Thyroid gland (tissue), 4 donors: ENCODE measurements around the gene SYNC. TPM values are rescaled to one million over a fixed set of nuclear protein-coding genes. Genes with fewer than 3 reads are reported as not detected.
"Not testable (repeated sequence)": the region's sequence is repeated elsewhere in the genome, so short reads cannot be mapped to it uniquely, and the experiment has no call there.

Experiments used
- DNase-seq, 2 donors: peaks; one replicate each; pipeline ENCODE4 v3.0.0-alpha.2; 2019
- H3K27ac ChIP-seq, 3 donors: fragments of 200-600 bp; sonication (generic); 1 replicate in 2 of 3; 2 replicates in 1 of 3; pipeline ENCODE4 v1.5.1; 2016 to 2019; ENCODE audit warnings: mild to moderate bottlenecking in 1 of 3, moderate library complexity in 1 of 3
- H3K27me3 ChIP-seq: fragments of 200-600 bp; sonication (generic); one replicate; pipeline ENCODE4 v1.5.1; 2019
- H3K36me3 ChIP-seq, 2 donors: fragments of 200-600 bp; sonication (generic); one replicate each; pipeline ENCODE4 v1.5.1; 2016 to 2019
- H3K4me1 ChIP-seq, 2 donors: fragments of 200-600 bp; sonication (generic); one replicate each; pipeline ENCODE4 v1.5.1; 2017 to 2019
- H3K4me3 ChIP-seq, 3 donors: fragments of 200-600 bp; sonication (generic); replicated peaks in 1 of 3; 1 replicate in 2 of 3; 2 replicates in 1 of 3; pipeline ENCODE4 v1.5.1; 2016; ENCODE audit warnings: mild to moderate bottlenecking in 1 of 3
- H3K9me3 ChIP-seq: fragments of 200-600 bp; sonication (generic); one replicate; pipeline ENCODE4 v1.5.1; 2017
- POLR2A ChIP-seq, 2 donors: fragments of 450-650 bp; IDR thresholded peaks; one replicate each; pipeline ENCODE4 v1.6.1; 2017; ENCODE audit warnings: antibody characterized with exemption in 2 of 2, mild to moderate bottlenecking in 2 of 2, moderate library complexity in 1 of 2
- WGBS, 2 donors: methylation state at CpG; one replicate each; pipeline ENCODE4 v1.1.5; 2017; 5-methylcytosine and 5-hydroxymethylcytosine counted together
- intact Hi-C: fragments of 100-400 bp; cut with DNase I; formaldehyde crosslinking; loops from one replicate; pipeline ENCODE4 v1.15.1; 2023
- small RNA-seq: library from RNA; depleted of rRNA; stranded (forward); fragments of <200 nt; gene quantifications from one replicate; pipeline ENCODE3, GENCODE V24; 2016
- total RNA-seq, 4 donors: library from RNA; depleted of rRNA; stranded (reverse); fragments of >200 nt; gene quantifications; one replicate each; pipeline ENCODE4 v1.2.3, GENCODE V29; 2016
- TF ChIP-seq, protein P1 (sequence below), 6 experiments: fragments of 200-600 bp in 3 of 6; fragments of 450-650 bp in 3 of 6; sonication (generic) in 3 of 6; IDR thresholded peaks; one replicate each; pipeline ENCODE4 v1.5.1; 2016 to 2019; ENCODE audit warnings: antibody characterized with exemption in 6 of 6, mild to moderate bottlenecking in 2 of 6, inconsistent platforms in 1 of 6, moderate library complexity in 1 of 6

SYNC gene
- total RNA-seq, 4 donors from 2014 or later, result 7.3 to 13.7 (median 7.7) TPM

GRCh38 chr1:32632829-32633228 lies 69.7 kb downstream of the SYNC start:
- intact Hi-C loops, result no loop called here
- TF ChIP-seq POLR2A (IDR thresholded peaks at IDR 0.05), result no peak
- TF ChIP-seq, protein P1, sequence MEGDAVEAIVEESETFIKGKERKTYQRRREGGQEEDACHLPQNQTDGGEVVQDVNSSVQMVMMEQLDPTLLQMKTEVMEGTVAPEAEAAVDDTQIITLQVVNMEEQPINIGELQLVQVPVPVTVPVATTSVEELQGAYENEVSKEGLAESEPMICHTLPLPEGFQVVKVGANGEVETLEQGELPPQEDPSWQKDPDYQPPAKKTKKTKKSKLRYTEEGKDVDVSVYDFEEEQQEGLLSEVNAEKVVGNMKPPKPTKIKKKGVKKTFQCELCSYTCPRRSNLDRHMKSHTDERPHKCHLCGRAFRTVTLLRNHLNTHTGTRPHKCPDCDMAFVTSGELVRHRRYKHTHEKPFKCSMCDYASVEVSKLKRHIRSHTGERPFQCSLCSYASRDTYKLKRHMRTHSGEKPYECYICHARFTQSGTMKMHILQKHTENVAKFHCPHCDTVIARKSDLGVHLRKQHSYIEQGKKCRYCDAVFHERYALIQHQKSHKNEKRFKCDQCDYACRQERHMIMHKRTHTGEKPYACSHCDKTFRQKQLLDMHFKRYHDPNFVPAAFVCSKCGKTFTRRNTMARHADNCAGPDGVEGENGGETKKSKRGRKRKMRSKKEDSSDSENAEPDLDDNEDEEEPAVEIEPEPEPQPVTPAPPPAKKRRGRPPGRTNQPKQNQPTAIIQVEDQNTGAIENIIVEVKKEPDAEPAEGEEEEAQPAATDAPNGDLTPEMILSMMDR (IDR thresholded peaks at IDR 0.05), result no peak
- H3K36me3 ChIP-seq, result peaks cover 0 to 14% of the 10 kb centered on the region in 2 donors

DNA sequence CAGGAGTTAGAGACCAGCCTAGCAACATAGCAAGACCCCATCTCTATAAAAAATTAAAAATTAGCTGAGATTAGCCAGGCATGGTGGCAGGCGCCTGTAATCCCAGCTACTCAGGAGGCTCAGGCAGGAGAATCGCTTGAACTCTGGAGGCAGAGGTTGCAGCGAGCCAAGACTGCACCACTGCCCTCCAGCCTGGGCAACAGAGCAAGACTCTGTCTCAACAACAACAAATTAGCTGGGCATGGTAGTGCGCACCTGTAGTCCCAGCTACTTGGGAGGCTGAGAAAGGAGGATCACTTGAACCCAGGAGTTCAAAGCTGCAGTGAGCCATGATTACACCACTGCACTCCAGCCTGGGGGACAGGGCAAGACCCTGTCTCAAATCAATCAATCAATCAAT lies 72.4 kb downstream of the SYNC start:
- 95 to 96% methylated on average over 3 to 4 of the region's 4 CpGs for WGBS, 2 donors
- intact Hi-C loops, DNase-seq, H3K4me3 ChIP-seq, H3K4me1 ChIP-seq, H3K9me3 ChIP-seq, H3K27me3 ChIP-seq, H3K27ac ChIP-seq: not testable (repeated sequence)
- H3K36me3 ChIP-seq, result peaks cover 0 to 24% of the 10 kb centered on the region in 2 donors

More at GRCh38 chr1:32632829-32633228, 69.7 kb downstream of the SYNC start:
- Histone ChIP-seq H3K9me3 (no peaks in the 10 kb centered on the region), H3K27ac (no peak overlapping the region), H3K4me3 (no peak overlapping the region), H3K4me1 (no peaks in the 10 kb centered on the region), H3K27me3 (no peaks in the 10 kb centered on the region)
- 77 to 80% methylated on average over 2 of the region's 2 CpGs for WGBS, 2 donors
- no peak for DNase-seq

Small RNA genes within 50 kb of the gene (small RNA-seq; reads per million reads assigned to genes)
- gene RF00019, result not detected

Other genes starting within 250 kb of the SYNC start
- under 1 TPM in 1 of 4 donors, not detected in 3; under 0.01 TPM for gene ZBTB8B, start 237.7 kb downstream of the SYNC start, total RNA-seq
- 10 to 100 TPM; 10.6 to 20.6 (median 12.6) TPM for gene ZBTB8A, start 163.3 kb downstream of the SYNC start, total RNA-seq
- gene ZBTB8OS, start 52.2 kb downstream of the SYNC start, total RNA-seq, result 10 to 100 TPM; 28.3 to 43.4 (median 34.9) TPM
- 100 to 1,000 TPM; 100 to 172 (median 138) TPM for gene RBBP4, start 51.6 kb downstream of the SYNC start, total RNA-seq
- 10 to 100 TPM; 42.8 to 76.0 (median 50.3) TPM for gene YARS1, start 114.6 kb upstream of the SYNC start, total RNA-seq
- gene S100PBP, start 114.9 kb upstream of the SYNC start, total RNA-seq, result 10 to 100 TPM; 27.3 to 41.9 (median 34.7) TPM
- 1 to 10 TPM in 3 of 4 donors, under 1 TPM in 1; 0.27 to 4.0 (median 1.5) TPM for gene FNDC5, start 168.1 kb upstream of the SYNC start, total RNA-seq
- gene HPCA, start 183.7 kb upstream of the SYNC start, total RNA-seq, result not detected
- gene TMEM54, start 198.6 kb upstream of the SYNC start, total RNA-seq, result 100 to 1,000 TPM in 2 of 4 donors, 10 to 100 TPM in 2; 32.6 to 158 (median 101) TPM